Smooth muscle cell (in vitro differentiated cells): ENCODE measurements around the gene PCDHGC5. TPM values are rescaled to one million over a fixed set of nuclear protein-coding genes. Genes with fewer than 3 reads are reported as not detected.
A peak's percentile ranks its signal among the peaks of the same experiment; 100 is the strongest.

Source experiments
- DNase-seq: peaks from one replicate; lab custom pipeline; 2025; ENCODE audit not compliant: unreplicated experiment; lab: John Stamatoyannopoulos, UW
- H2AFZ ChIP-seq: fragments of 200-600 bp; sonication (generic); 2 replicates; pipeline ENCODE4 v1.6.0; 2016; ENCODE audit warnings: antibody characterized with exemption, low read depth, mild to moderate bottlenecking
- H3F3A ChIP-seq: fragments of 200-600 bp; sonication (generic); 2 replicates; pipeline ENCODE4 v1.6.0; 2017; ENCODE audit warnings: antibody characterized with exemption, low read depth
- H3K27ac ChIP-seq: fragments of 200-600 bp; sonication (generic); 2 replicates; pipeline ENCODE4 v1.5.1; 2016; ENCODE audit warnings: low read depth, mild to moderate bottlenecking
- H3K27me3 ChIP-seq: fragments of 200-600 bp; sonication (generic); 2 replicates; pipeline ENCODE4 v1.6.1; 2016; ENCODE audit warnings: low read depth, mild to moderate bottlenecking
- H3K36me3 ChIP-seq: fragments of 200-600 bp; sonication (generic); 2 replicates; pipeline ENCODE4 v1.5.1; 2016; ENCODE audit warnings: low read depth
- H3K4me1 ChIP-seq: fragments of 200-600 bp; sonication (generic); 2 replicates; pipeline ENCODE4 v1.5.1; 2016; ENCODE audit warnings: low read depth
- H3K4me2 ChIP-seq: fragments of 200-600 bp; sonication (generic); 2 replicates; pipeline ENCODE4 v1.6.0; 2016; ENCODE audit warnings: mild to moderate bottlenecking
- H3K4me3 ChIP-seq: fragments of 200-600 bp; sonication (generic); 2 replicates; pipeline ENCODE4 v1.5.1; 2016; ENCODE audit warnings: mild to moderate bottlenecking
- H3K79me2 ChIP-seq: fragments of 200-600 bp; sonication (generic); 2 replicates; pipeline ENCODE4 v1.6.0; 2016; ENCODE audit warnings: low read depth, mild to moderate bottlenecking
- H3K9ac ChIP-seq: fragments of 200-600 bp; sonication (generic); 2 replicates; pipeline ENCODE4 v1.6.0; 2016; ENCODE audit warnings: low read depth
- H3K9me3 ChIP-seq: fragments of 200-600 bp; sonication (generic); replicated peaks from 2 replicates; pipeline ENCODE4 v1.5.1; 2016; ENCODE audit warnings: low read depth
- H4K20me1 ChIP-seq: fragments of 200-600 bp; sonication (generic); 2 replicates; pipeline ENCODE4 v1.6.0; 2016; ENCODE audit warnings: low read depth
- CTCF ChIP-seq: fragments of 200-600 bp; sonication (generic); IDR thresholded peaks from 2 replicates; pipeline ENCODE4 v1.5.1; 2017; ENCODE audit warnings: borderline replicate concordance, mild to moderate bottlenecking, antibody characterized with exemption; ENCODE audit not compliant: insufficient read depth, poor library complexity, severe bottlenecking
- WGBS: methylation state at CpG from one replicate; pipeline ENCODE4 v1.1.7; 2016; ENCODE audit warnings: low lambda C conversion rate; 5-methylcytosine and 5-hydroxymethylcytosine counted together
- polyA plus RNA-seq: library from polyadenylated mRNA; unstranded; fragments of >200 nt; fragmentation: Nextera tagmentation; extraction: Ambion mirVana; gene quantifications from 2 replicates; pipeline ENCODE4 v1.2.1, GENCODE V29; 2016
- total RNA-seq: library from RNA; depleted of rRNA; stranded (reverse); fragments of >200 nt; gene quantifications from 2 replicates; pipeline ENCODE4 v1.2.3, GENCODE V29; 2014

PCDHGC5 gene
- total and polyA plus RNA-seq, 2 experiments from 2014 or later = 1.8 to 3.3 TPM

- Histone ChIP-seq H2AFZ (no peak overlapping the region), H3K4me2 (peak overlapping the region; percentile 86), H3K79me2 (no peaks in the 10 kb centered on the region), H3K27me3 (no peaks in the 10 kb centered on the region), H3K27ac (peak overlapping the region; percentile 100), H4K20me1 (no peaks in the 10 kb centered on the region), H3K4me1 (peaks cover 37% of the 10 kb centered on the region), H3K36me3 (no peaks in the 10 kb centered on the region), H3K4me3 (peak overlapping the region; percentile 55), H3K9me3 (no peaks in the 10 kb centered on the region), H3K9ac (peak overlapping the region; percentile 97), H3F3A (peaks cover 64% of the 10 kb centered on the region)
- TF ChIP-seq CTCF = no peak
- no peak for DNase-seq
- WGBS = 17% methylated on average over 6 of the region's 6 CpGs
These were observed 25.7 kb downstream of the PCDHGC5 start for GRCh38 chr5:141514330-141515133.

- Histone ChIP-seq H2AFZ (no peak overlapping the region), H3K27me3 (no peaks in the 10 kb centered on the region), H3K9me3 (no peaks in the 10 kb centered on the region), H4K20me1 (no peaks in the 10 kb centered on the region), H3K4me1 (peaks cover 39% of the 10 kb centered on the region), H3K79me2 (no peaks in the 10 kb centered on the region), H3K27ac (peak overlapping the region; percentile 100), H3K4me3 (no peak overlapping the region), H3F3A (peaks cover 65% of the 10 kb centered on the region), H3K9ac (peak overlapping the region; percentile 97), H3K36me3 (no peaks in the 10 kb centered on the region), H3K4me2 (peak overlapping the region; percentile 86)
- no peak for DNase-seq
- no peak for TF ChIP-seq CTCF
- WGBS = 88% methylated on average over 3 of the region's 3 CpGs
These were observed 26.3 kb downstream of the PCDHGC5 start for GRCh38 chr5:141515141-141515540.

- Histone ChIP-seq H3K9ac (peak overlapping the region; percentile 97), H3F3A (peaks cover 66% of the 10 kb centered on the region), H3K9me3 (no peaks in the 10 kb centered on the region), H3K4me2 (peak overlapping the region; percentile 86), H3K36me3 (no peaks in the 10 kb centered on the region), H3K27me3 (no peaks in the 10 kb centered on the region), H2AFZ (no peak overlapping the region), H3K4me3 (no peak overlapping the region), H3K79me2 (no peaks in the 10 kb centered on the region), H3K27ac (peak overlapping the region; percentile 100), H3K4me1 (peaks cover 48% of the 10 kb centered on the region), H4K20me1 (no peaks in the 10 kb centered on the region)
- WGBS = 53% methylated on average over 4 of the region's 4 CpGs
- no peak for TF ChIP-seq CTCF
- DNase-seq = no peak
These were observed 27.2 kb downstream of the PCDHGC5 start for GRCh38 chr5:141515946-141516671.
